OCI-LY7 (cell line): Measurements from ENCODE around the gene ANKRD18A. TPM values are rescaled to one million over a fixed set of nuclear protein-coding genes. Genes with fewer than 3 reads are reported as not detected.

Experiments
- BruUV-seq: library from RNA; stranded (reverse); fragments of 400-500 nt; replicated peaks from 2 replicates; lab custom pipeline; 2021; lab: Mats Ljungman, UMichigan
- CTCF ChIA-PET: fragments of 300-600 bp; sonication (Branson Sonifier 250); formaldehyde crosslinking; loops from one replicate; lab custom pipeline; 2022; ENCODE audit warnings: antibody characterized with exemption; ENCODE audit not compliant: unreplicated experiment; lab: Charles Lee
- POLR2A ChIA-PET: fragments of 300-600 bp; sonication (Branson Sonifier 250); formaldehyde crosslinking; loops from one replicate; lab custom pipeline; 2022; ENCODE audit warnings: antibody characterized with exemption; lab: Charles Lee
- DNase-seq: peaks from one replicate; pipeline ENCODE4 v3.0.0-alpha.2; 2015; ENCODE audit warnings: low spot score
- H2AFZ ChIP-seq: fragments of 200-600 bp; sonication (generic), shearing (Covaris generic); 2 replicates; pipeline ENCODE4 v1.6.1; 2014; ENCODE audit warnings: mild to moderate bottlenecking, antibody characterized with exemption, low read length, moderate library complexity
- H3K27ac ChIP-seq: fragments of 200-600 bp; sonication (generic); 2 replicates; pipeline ENCODE4 v1.5.1; 2014; ENCODE audit warnings: mixed run types, low read depth, mild to moderate bottlenecking, moderate library complexity, low read length, inconsistent platforms; ENCODE audit not compliant: poor library complexity, severe bottlenecking
- H3K36me3 ChIP-seq: fragments of 200-600 bp; sonication (generic); 2 replicates; pipeline ENCODE4 v1.6.1; 2014; ENCODE audit warnings: mild to moderate bottlenecking, antibody characterized with exemption, low read length, moderate library complexity, mixed read lengths; ENCODE audit not compliant: insufficient read depth
- H3K4me1 ChIP-seq: fragments of 200-600 bp; sonication (generic); 2 replicates; pipeline ENCODE4 v1.5.1; 2014; ENCODE audit warnings: mild to moderate bottlenecking, low read length; ENCODE audit not compliant: insufficient read depth, poor library complexity, severe bottlenecking
- H3K4me2 ChIP-seq: fragments of 200-600 bp; sonication (generic); 2 replicates; pipeline ENCODE4 v1.6.1; 2014; ENCODE audit warnings: mild to moderate bottlenecking, low read length
- H3K4me3 ChIP-seq: fragments of 200-600 bp; sonication (generic); 2 replicates; pipeline ENCODE4 v1.5.1; 2014; ENCODE audit warnings: mild to moderate bottlenecking, low read depth, low read length; ENCODE audit not compliant: poor library complexity, severe bottlenecking
- H3K79me2 ChIP-seq: fragments of 200-600 bp; sonication (generic); 2 replicates; pipeline ENCODE4 v1.6.1; 2016; ENCODE audit warnings: low read depth, mild to moderate bottlenecking, low read length, moderate library complexity, mixed read lengths; ENCODE audit not compliant: insufficient read depth
- H3K9me2 ChIP-seq: fragments of 200-600 bp; sonication (generic); 2 replicates; pipeline ENCODE4 v1.6.1; 2016; ENCODE audit warnings: mild to moderate bottlenecking, low read length, mixed read lengths; ENCODE audit not compliant: insufficient read depth
- H3K9me3 ChIP-seq: fragments of 200-600 bp; sonication (generic); 2 replicates; pipeline ENCODE4 v1.6.1; 2014; ENCODE audit warnings: mild to moderate bottlenecking, mixed run types, low read length, mixed read lengths
- H4K20me1 ChIP-seq: fragments of 200-600 bp; sonication (generic); 2 replicates; pipeline ENCODE4 v1.6.1; 2014; ENCODE audit warnings: mild to moderate bottlenecking, antibody characterized with exemption, low read length, moderate library complexity, mixed read lengths; ENCODE audit not compliant: insufficient read depth
- CTCF ChIP-seq: fragments of 200-600 bp; sonication (generic); conservative IDR thresholded peaks from 2 replicates; pipeline ENCODE4 v1.5.1; 2014; ENCODE audit warnings: mild to moderate bottlenecking, antibody characterized with exemption, low read length, moderate library complexity, mixed read lengths
- EZH2phosphoT487 ChIP-seq: fragments of 200-600 bp; sonication (generic); IDR thresholded peaks from 2 replicates; pipeline ENCODE4 v1.6.1; 2018; ENCODE audit warnings: low read depth, borderline replicate concordance, mild to moderate bottlenecking, mixed run types, antibody characterized with exemption, low read length, moderate library complexity, mixed read lengths
- intact Hi-C: fragments of 100-400 bp; cut with micrococcal nuclease; formaldehyde crosslinking; loops from one replicate; pipeline ENCODE4 v1.10.0; 2022; ENCODE audit not compliant: unreplicated experiment
- total RNA-seq, 2 experiments: library from RNA; depleted of rRNA in 1 of 2; stranded (reverse); fragments of >200 nt in 1 of 2; shearing (Covaris generic) in 1 of 2; gene quantifications; 2 replicates each; pipeline ENCODE4 v1.2.3, GENCODE V29; 2014 to 2022

Gene ANKRD18A
- total RNA-seq, 2 experiments from 2014 or later: not detected

- Histone ChIP-seq H3K9me3 (no peaks in the 10 kb centered on the region), H3K4me2 (no peak overlapping the region), H3K4me1 (no peaks in the 10 kb centered on the region), H3K27ac (no peak overlapping the region), H4K20me1 (no peaks in the 10 kb centered on the region), H3K9me2 (no peaks in the 10 kb centered on the region), H3K4me3 (no peak overlapping the region), H2AFZ (no peak overlapping the region), H3K79me2 (no peaks in the 10 kb centered on the region), H3K36me3 (no peaks in the 10 kb centered on the region)
- ChIA-PET POLR2A (no interaction called here), CTCF (no interaction called here)
- no peak for DNase-seq
- intact Hi-C loops: no loop called here
- no peak for TF ChIP-seq CTCF
- TF ChIP-seq EZH2phosphoT487: no peak
- no TSS peak for BruUV-seq
Observed at GRCh38 chr9:38638881-38639576, 18.6 kb upstream of the ANKRD18A start.

DNA sequence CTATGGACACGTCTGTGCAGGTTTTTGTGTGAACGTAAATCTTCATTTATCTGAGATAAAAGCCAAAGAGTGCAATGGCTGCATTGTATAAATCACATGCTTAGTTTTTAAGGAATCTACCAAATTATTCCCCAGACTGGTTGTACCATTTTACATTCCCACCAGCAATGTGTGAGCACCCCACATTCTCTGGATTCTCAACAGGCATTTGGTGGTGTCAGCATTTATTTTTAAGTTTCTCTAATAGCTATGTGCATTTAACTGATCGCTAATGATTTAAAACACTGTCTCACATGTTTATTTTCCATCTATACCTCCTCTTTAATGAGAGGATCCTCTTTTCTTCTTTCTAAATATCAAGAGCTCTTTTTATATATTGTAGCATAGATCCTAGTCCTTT lies 13.9 kb upstream of the ANKRD18A start:
- Histone ChIP-seq H3K4me2 (no peak overlapping the region), H3K36me3 (no peaks in the 10 kb centered on the region), H2AFZ (no peak overlapping the region), H3K4me1 (no peaks in the 10 kb centered on the region), H3K9me2 (no peaks in the 10 kb centered on the region), H3K27ac (no peak overlapping the region), H3K4me3 (no peak overlapping the region), H3K79me2 (no peaks in the 10 kb centered on the region), H3K9me3 (no peaks in the 10 kb centered on the region), H4K20me1 (no peaks in the 10 kb centered on the region)
- no peak for DNase-seq
- intact Hi-C loops: no loop called here
- ChIA-PET CTCF (no interaction called here), POLR2A (interaction anchor here (0.6 kb wide), 1 partner anchor 12 kb away, joined by 5 read pairs; no protein-coding TSS in a partner anchor)
- TF ChIP-seq EZH2phosphoT487 (no peak), CTCF (no peak)
- no TSS peak for BruUV-seq

- H3K9me3 ChIP-seq: no peaks in the 10 kb centered on the region
- no peaks in the 10 kb centered on the region for H3K4me1 ChIP-seq
- H3K4me3 ChIP-seq: no peak overlapping the region
- no peak for DNase-seq
- no peak overlapping the region for H3K27ac ChIP-seq
- BruUV-seq: no TSS peak
- H3K79me2 ChIP-seq: no peaks in the 10 kb centered on the region
- no peaks in the 10 kb centered on the region for H3K36me3 ChIP-seq
- H3K9me2 ChIP-seq: no peaks in the 10 kb centered on the region
- TF ChIP-seq EZH2phosphoT487 (no peak), CTCF (no peak)
- H2AFZ ChIP-seq: no peak overlapping the region
- no peaks in the 10 kb centered on the region for H4K20me1 ChIP-seq
- intact Hi-C loops: no loop called here
- POLR2A ChIA-PET: no interaction called here
- H3K4me2 ChIP-seq: no peak overlapping the region
- CTCF ChIA-PET: no interaction called here
Observed at GRCh38 chr9:38629511-38629910, 9.1 kb upstream of the ANKRD18A start.
